ENCODE data around the gene HPSE2.
A peak's percentile ranks its signal among the peaks of the same experiment; 100 is the strongest.

The HPSE2 gene

GRCh38 chr10:98694014-98694413 lies 541.6 kb downstream of the HPSE2 start:
- no peak for DNase-seq (ENCODE audit: low read depth in 1 of 2, low spot score in 1 of 2)

- DNase-seq (ENCODE audit: low read depth in 1 of 2, low spot score in 1 of 2) = no peak
Observed at GRCh38 chr10:98687685-98688084, 548.0 kb downstream of the HPSE2 start.

- DNase-seq (ENCODE audit: low read depth in 1 of 2, low spot score in 1 of 2) = no peak
Observed at GRCh38 chr10:98684019-98684899, 551.4 kb downstream of the HPSE2 start.

- DNase-seq (ENCODE audit: low read depth in 1 of 2, low spot score in 1 of 2) = no peak
Observed at GRCh38 chr10:98676895-98677294, 558.8 kb downstream of the HPSE2 start.

- no peak for DNase-seq (ENCODE audit: low read depth in 1 of 2, low spot score in 1 of 2)
Observed at GRCh38 chr10:98675902-98676301, 559.8 kb downstream of the HPSE2 start.

- DNase-seq (ENCODE audit: low read depth in 1 of 2, low spot score in 1 of 2) = no peak
Observed at GRCh38 chr10:98673171-98673782, 562.4 kb downstream of the HPSE2 start.

- no peak for DNase-seq (ENCODE audit: low read depth in 1 of 2, low spot score in 1 of 2)
Observed at GRCh38 chr10:98667081-98667480, 568.6 kb downstream of the HPSE2 start.

- no peak for DNase-seq (ENCODE audit: low read depth in 1 of 2, low spot score in 1 of 2)
Observed at GRCh38 chr10:98666276-98666675, 569.4 kb downstream of the HPSE2 start.

- peak in 1 of 2 donors; percentile 10 for DNase-seq (ENCODE audit: low read depth in 1 of 2, low spot score in 1 of 2)
Observed at GRCh38 chr10:98664329-98665042, 571.2 kb downstream of the HPSE2 start.

- no peak for DNase-seq (ENCODE audit: low read depth in 1 of 2, low spot score in 1 of 2)
Observed at GRCh38 chr10:98659951-98660350, 575.7 kb downstream of the HPSE2 start.

GRCh38 chr10:98655492-98655891 lies 580.2 kb downstream of the HPSE2 start:
- no peak for DNase-seq (ENCODE audit: low read depth in 1 of 2, low spot score in 1 of 2)

- no peak for DNase-seq (ENCODE audit: low read depth in 1 of 2, low spot score in 1 of 2)
Observed at GRCh38 chr10:98649170-98649569, 586.5 kb downstream of the HPSE2 start.

- DNase-seq (ENCODE audit: low read depth in 1 of 2, low spot score in 1 of 2) = no peak
Observed at GRCh38 chr10:98646998-98647917, 588.4 kb downstream of the HPSE2 start.

- DNase-seq (ENCODE audit: low read depth in 1 of 2, low spot score in 1 of 2) = no peak
Observed at GRCh38 chr10:98644466-98644865, 591.2 kb downstream of the HPSE2 start.

GRCh38 chr10:98642281-98642680 lies 593.4 kb downstream of the HPSE2 start:
- DNase-seq (ENCODE audit: low read depth in 1 of 2, low spot score in 1 of 2) = no peak

- DNase-seq (ENCODE audit: low read depth in 1 of 2, low spot score in 1 of 2) = no peak
Observed at GRCh38 chr10:98638920-98639319, 596.7 kb downstream of the HPSE2 start.

GRCh38 chr10:98636921-98637329 lies 598.7 kb downstream of the HPSE2 start:
- DNase-seq (ENCODE audit: low read depth in 1 of 2, low spot score in 1 of 2) = no peak

- DNase-seq (ENCODE audit: low read depth in 1 of 2, low spot score in 1 of 2) = no peak
Observed at GRCh38 chr10:98632456-98633150, 603.0 kb downstream of the HPSE2 start.

GRCh38 chr10:98628206-98628605 lies 607.4 kb downstream of the HPSE2 start:
- DNase-seq (ENCODE audit: low read depth in 1 of 2, low spot score in 1 of 2) = no peak

- DNase-seq (ENCODE audit: low read depth in 1 of 2, low spot score in 1 of 2) = no peak
Observed at GRCh38 chr10:98627711-98628110, 607.9 kb downstream of the HPSE2 start.

Data from activated CD4-positive, alpha-beta T cell treated with anti-CD3 and anti-CD28 coated beads, Interleukin-2, amount 50 U/mL, for 24 hours (primary cell).